ENCODE results near the gene MIS12. TPM values are rescaled to one million over a fixed set of nuclear protein-coding genes. Genes with fewer than 3 reads are reported as not detected.

The MIS12 gene
- total and polyA plus RNA-seq, 7 donors = 3.6 to 16.6 (median 12.0) TPM

DNA sequence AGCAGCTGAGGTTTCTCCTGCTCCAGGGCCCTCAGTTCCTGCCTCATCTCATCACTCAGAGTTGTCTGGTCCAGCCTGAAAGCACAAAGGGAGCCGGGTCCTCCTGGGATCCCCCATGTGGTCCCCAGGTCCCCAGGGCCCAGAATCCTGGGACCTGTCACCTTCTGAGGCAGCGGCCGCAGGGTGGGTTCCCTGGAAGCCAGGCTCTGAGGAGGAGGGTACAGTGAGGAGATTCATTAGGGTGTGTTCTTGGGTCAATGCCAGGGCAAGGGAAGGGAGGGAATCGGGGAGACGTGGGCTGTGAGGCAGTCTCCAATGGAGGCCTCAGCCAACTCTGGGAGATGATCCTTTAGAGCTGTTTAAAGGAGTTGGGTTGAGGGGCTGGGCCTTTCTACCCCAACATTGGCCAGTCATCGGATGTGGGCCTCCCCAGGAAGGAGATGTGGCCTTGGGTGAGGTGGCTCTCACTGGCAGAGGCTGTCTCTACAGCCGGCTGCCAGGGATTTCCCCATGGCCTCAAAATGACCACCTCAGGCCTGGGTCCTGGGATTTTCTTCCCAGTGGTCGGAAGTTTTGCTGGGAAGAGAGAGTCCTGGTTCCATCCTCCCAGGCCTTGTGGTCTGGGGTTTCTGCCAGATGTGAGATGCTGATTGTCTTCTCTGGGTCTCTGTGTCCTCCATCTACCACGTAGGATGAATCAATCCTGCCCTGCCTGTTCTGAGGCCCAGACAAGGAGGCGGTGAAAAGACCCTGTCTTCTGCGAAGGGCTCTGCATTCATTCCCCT, 50.7 kb downstream of the MIS12 start:
- WGBS, 2 donors = 71 to 79% methylated on average over 11 of the region's 11 CpGs
- intact Hi-C loops (cut with DNase I) = no loop called here
- H3K27me3 ChIP-seq = no peaks in the 10 kb centered on the region
- H3K27ac ChIP-seq = peak overlapping the region in 1 of 4 donors; percentile 27
- peaks cover 0 to 14% (median 12%) of the 10 kb centered on the region in 4 donors for H3K4me1 ChIP-seq
- no peak for TF ChIP-seq POLR2AphosphoS5 (IDR thresholded peaks at IDR 0.05)
- TF ChIP-seq, protein P1, sequence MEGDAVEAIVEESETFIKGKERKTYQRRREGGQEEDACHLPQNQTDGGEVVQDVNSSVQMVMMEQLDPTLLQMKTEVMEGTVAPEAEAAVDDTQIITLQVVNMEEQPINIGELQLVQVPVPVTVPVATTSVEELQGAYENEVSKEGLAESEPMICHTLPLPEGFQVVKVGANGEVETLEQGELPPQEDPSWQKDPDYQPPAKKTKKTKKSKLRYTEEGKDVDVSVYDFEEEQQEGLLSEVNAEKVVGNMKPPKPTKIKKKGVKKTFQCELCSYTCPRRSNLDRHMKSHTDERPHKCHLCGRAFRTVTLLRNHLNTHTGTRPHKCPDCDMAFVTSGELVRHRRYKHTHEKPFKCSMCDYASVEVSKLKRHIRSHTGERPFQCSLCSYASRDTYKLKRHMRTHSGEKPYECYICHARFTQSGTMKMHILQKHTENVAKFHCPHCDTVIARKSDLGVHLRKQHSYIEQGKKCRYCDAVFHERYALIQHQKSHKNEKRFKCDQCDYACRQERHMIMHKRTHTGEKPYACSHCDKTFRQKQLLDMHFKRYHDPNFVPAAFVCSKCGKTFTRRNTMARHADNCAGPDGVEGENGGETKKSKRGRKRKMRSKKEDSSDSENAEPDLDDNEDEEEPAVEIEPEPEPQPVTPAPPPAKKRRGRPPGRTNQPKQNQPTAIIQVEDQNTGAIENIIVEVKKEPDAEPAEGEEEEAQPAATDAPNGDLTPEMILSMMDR (IDR thresholded peaks at IDR 0.05) = no peak
- TF ChIP-seq EP300 (IDR thresholded peaks at IDR 0.05) = no peak
- TF ChIP-seq POLR2A (IDR thresholded peaks at IDR 0.05) = no peak
- no peaks in the 10 kb centered on the region for H3K9me3 ChIP-seq
- peaks cover 0 to 40% (median 10%) of the 10 kb centered on the region in 4 donors for H3K36me3 ChIP-seq
- H3K4me3 ChIP-seq = no peak overlapping the region
- no peak for DNase-seq

GRCh38 chr17:5539286-5539685, 52.9 kb downstream of the MIS12 start:
- Histone ChIP-seq H3K9me3 (no peaks in the 10 kb centered on the region), H3K27ac (peak overlapping the region in 1 of 4 donors; percentile 54), H3K36me3 (peaks cover 0 to 29% (median 9%) of the 10 kb centered on the region in 4 donors), H3K4me3 (no peak overlapping the region), H3K4me1 (peaks cover 0 to 14% (median 12%) of the 10 kb centered on the region in 4 donors), H3K27me3 (no peaks in the 10 kb centered on the region)
- no peak for DNase-seq
- intact Hi-C loops (cut with DNase I) = no loop called here
- 84 to 93% methylated on average over 8 of the region's 8 CpGs for WGBS, 2 donors
- TF ChIP-seq POLR2AphosphoS5 (IDR thresholded peaks at IDR 0.05) (no peak), EP300 (IDR thresholded peaks at IDR 0.05) (no peak), POLR2A (IDR thresholded peaks at IDR 0.05) (no peak)
- TF ChIP-seq, protein P1 (IDR thresholded peaks at IDR 0.05) = no peak

- Histone ChIP-seq H3K27ac (peak overlapping the region in 3 of 4 donors; percentile 7 to 61 (median 54)), H3K36me3 (peaks cover 0 to 28% (median 9%) of the 10 kb centered on the region in 4 donors), H3K27me3 (no peaks in the 10 kb centered on the region), H3K4me1 (peaks cover 0 to 14% (median 12%) of the 10 kb centered on the region in 4 donors), H3K4me3 (no peak overlapping the region), H3K9me3 (no peaks in the 10 kb centered on the region)
- no peak for DNase-seq
- TF ChIP-seq POLR2AphosphoS5 (IDR thresholded peaks at IDR 0.05) (peak in 3 of 4 donors; percentile 53 to 56 (median 54)), EP300 (IDR thresholded peaks at IDR 0.05) (peak in 1 of 4 donors; percentile 30), POLR2A (IDR thresholded peaks at IDR 0.05) (no peak)
- TF ChIP-seq, protein P1 (IDR thresholded peaks at IDR 0.05) = no peak
- 83 to 88% methylated on average over 7 of the region's 7 CpGs for WGBS, 2 donors
- intact Hi-C loops (cut with DNase I) = no loop called here
These were observed 54.0 kb downstream of the MIS12 start for GRCh38 chr17:5540321-5540720.

Other genes starting within 250 kb of the MIS12 start
- gene RABEP1, start 204.3 kb upstream of the MIS12 start, total RNA-seq = 10 to 100 TPM; 39.8 to 52.9 (median 46.4) TPM
- gene RABEP1, start 204.3 kb upstream of the MIS12 start, polyA plus RNA-seq = 10 to 100 TPM; 12.7 to 19.0 (median 14.4) TPM
- 10 to 100 TPM; 53.6 to 68.3 (median 63.1) TPM for gene NUP88, start 66.9 kb upstream of the MIS12 start, total RNA-seq
- 10 to 100 TPM; 39.1 to 82.9 (median 58.3) TPM for gene NUP88, start 66.9 kb upstream of the MIS12 start, polyA plus RNA-seq
- 10 to 100 TPM; 37.8 to 53.8 (median 47.1) TPM for gene RPAIN, start 66.4 kb upstream of the MIS12 start, total RNA-seq
- 10 to 100 TPM; 21.3 to 32.9 (median 31.8) TPM for gene RPAIN, start 66.4 kb upstream of the MIS12 start, polyA plus RNA-seq
- gene C1QBP, start 47.4 kb upstream of the MIS12 start, total RNA-seq = 10 to 100 TPM; 59.8 to 99.9 (median 85.3) TPM
- gene C1QBP, start 47.4 kb upstream of the MIS12 start, polyA plus RNA-seq = 100 to 1,000 TPM in 2 of 3 donors, 10 to 100 TPM in 1; 94.3 to 204 (median 154) TPM
- 1 to 10 TPM; 7.1 to 9.8 (median 8.4) TPM for gene DHX33, start 17.6 kb upstream of the MIS12 start, total RNA-seq
- gene DHX33, start 17.6 kb upstream of the MIS12 start, polyA plus RNA-seq = 1 to 10 TPM; 2.3 to 8.3 (median 3.0) TPM
- gene DERL2, start 388 bp upstream of the MIS12 start, total RNA-seq = 10 to 100 TPM; 14.3 to 40.0 (median 18.0) TPM
- gene DERL2, start 388 bp upstream of the MIS12 start, polyA plus RNA-seq = 10 to 100 TPM; 23.1 to 51.3 (median 24.6) TPM
- gene NLRP1, start 97.9 kb downstream of the MIS12 start, total RNA-seq = 10 to 100 TPM; 19.1 to 70.3 (median 28.1) TPM
- gene NLRP1, start 97.9 kb downstream of the MIS12 start, polyA plus RNA-seq = 10 to 100 TPM in 1 of 3 donors, 1 to 10 TPM in 2; 1.8 to 25.0 (median 7.2) TPM

Data from sigmoid colon (tissue), 7 donors.